ENCODE data around the gene CDCA8. TPM values are rescaled to one million over a fixed set of nuclear protein-coding genes. Genes with fewer than 3 reads are reported as not detected.

CDCA8 gene
- total and polyA plus RNA-seq, 2 of the 8 experiments (the other 6 are each of a cell fraction or from before 2014, with no cell fraction given), result 43.9 to 46.2 TPM

DNA sequence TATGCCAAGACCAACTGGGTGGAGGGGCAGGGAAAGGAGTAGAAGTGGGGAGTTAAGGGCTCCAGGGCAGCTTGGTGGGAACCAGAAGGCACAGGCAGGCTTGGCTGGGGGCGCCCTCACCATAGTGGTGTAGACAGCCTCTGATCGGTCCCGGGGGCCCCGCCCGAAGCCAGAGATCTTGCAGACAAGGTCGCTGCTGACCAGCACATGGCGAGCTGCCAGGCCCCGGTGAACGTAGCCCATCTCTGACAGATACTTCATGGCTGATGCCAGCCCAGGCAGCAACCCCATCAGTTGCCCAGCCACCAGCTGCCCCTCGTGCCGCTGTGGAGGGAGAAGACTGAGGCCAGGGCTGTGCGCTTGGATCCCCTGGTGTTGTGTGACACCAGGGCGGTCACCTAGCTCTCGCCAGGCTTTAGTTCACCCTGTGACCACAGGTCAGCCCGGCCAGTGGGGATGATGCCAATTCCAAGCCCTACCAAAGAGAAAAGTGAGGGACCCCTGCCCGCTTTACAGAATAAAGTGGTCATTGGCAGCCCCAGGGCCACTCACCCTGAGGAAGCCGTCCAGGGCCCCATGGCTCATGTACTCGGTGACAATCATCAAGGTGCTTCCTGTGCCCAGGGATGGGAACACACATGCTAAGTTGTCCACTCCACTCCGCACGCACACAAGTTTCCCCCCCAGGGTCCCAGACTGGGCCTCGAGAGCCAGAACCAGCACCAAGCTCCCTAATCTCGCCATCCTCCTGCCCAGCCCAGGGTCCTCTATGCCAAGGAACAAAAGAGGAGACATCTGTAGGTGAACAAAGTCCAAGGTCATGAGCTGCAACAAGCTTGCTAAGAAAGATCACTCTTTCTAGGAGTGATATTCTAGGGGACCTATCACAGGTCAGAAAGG lies 28.2 kb downstream of the CDCA8 start (continued):
- TF ChIP-seq USF2 (IDR thresholded peaks at IDR 0.05; ENCODE audit: low read length) (no peak), ATF3 (IDR thresholded peaks at IDR 0.05; ENCODE audit: insufficient read depth, low read depth, low read length) (no peak), HDAC6 (IDR thresholded peaks at IDR 0.05; ENCODE audit: low read depth, low read length) (no peak), SIN3A (conservative IDR thresholded peaks at IDR 0.05 in 1 of 2, IDR thresholded peaks at IDR 0.05 in 1 of 2; ENCODE audit: low read depth in 1 of 2, low read length in 2 of 2) (no peak), RAD21 (IDR thresholded peaks at IDR 0.05 in 1 of 2, conservative IDR thresholded peaks at IDR 0.05 in 1 of 2; ENCODE audit: low read depth in 2 of 2, low read length in 2 of 2) (no peak), SAP30 (IDR thresholded peaks at IDR 0.05; ENCODE audit: insufficient read depth, insufficient replicate concordance, low read length) (no peak), POLR2AphosphoS5 (IDR thresholded peaks at IDR 0.05; ENCODE audit: low read depth, low read length) (no peak), MAFK (IDR thresholded peaks at IDR 0.05; ENCODE audit: low read depth, low read length) (no peak), FOSL1 (IDR thresholded peaks at IDR 0.05; ENCODE audit: insufficient read depth, low read depth, low read length) (no peak), SRF (IDR thresholded peaks at IDR 0.05; ENCODE audit: low read depth, low read length) (no peak), CTBP2 (IDR thresholded peaks at IDR 0.05; ENCODE audit: borderline replicate concordance, insufficient read depth, insufficient read length, low read length) (no peak), CREB1 (IDR thresholded peaks at IDR 0.05) (no peak)

Measured in H1 (cell line).